Measurements from ENCODE around the gene UBE2Q1.

The UBE2Q1 gene

DNA sequence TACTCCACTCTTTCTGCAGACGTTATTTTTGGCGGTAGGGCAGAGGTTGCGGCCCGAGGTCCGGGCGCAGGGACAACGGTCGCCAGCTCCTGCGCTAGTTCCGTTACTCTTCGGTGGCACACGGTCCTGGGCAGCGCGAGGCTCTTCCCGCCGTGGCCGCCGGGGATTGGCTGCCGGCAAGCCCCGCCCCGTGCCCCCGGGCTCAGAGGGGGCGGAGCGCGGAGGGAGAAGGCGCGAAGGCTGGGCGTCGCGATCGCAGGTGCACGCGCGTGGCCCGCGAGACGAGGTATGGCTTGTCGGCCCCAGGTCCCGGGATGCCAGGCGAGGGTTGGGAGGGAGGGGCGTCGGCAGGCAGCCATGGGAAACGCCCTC lies 55.7 kb downstream of the UBE2Q1 start:
- DNase-seq (ENCODE audit: low read depth) = no peak

DNA sequence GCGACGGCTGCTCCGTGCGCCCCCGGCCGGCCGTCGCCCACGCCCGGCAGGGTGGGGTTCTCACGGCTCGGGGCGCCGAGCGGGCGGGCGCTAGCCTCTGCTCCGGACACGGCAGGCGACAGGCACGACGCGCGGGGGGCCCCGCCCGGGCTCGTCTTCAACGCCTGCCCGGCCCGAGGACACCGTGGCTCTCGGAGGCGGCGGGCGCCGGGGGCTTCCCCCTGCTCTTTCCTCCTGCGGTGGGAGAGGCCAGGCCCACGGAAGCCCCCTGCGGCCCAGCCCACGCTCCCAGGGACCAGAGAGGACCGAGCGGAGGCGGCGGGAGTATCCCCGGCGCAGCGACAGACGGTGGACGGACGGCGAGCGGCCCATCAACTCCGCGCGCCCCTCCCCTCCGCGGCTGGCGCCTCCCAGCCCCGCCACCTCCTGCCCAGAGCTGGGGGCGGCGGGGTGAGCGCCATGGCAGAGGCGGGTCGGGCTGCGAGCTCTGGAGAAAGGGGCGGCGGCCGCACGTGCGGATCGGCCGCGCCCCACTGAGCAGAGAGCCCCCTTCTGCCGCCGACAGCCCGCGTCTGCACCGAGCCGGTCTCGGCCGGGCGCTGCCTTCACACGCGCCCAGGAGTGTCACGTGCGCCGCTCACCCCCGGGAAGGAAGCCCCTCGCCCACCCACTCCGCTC lies 56.3 kb downstream of the UBE2Q1 start, which contains the start of the genes SHE and TDRD10:
SHE (minus strand) TSS at position 347 of the 678 bp plus-strand sequence. CDS start 386 bp downstream, outside the sequence.
TDRD10 (plus strand) TSS at position 154 of the 678 bp plus-strand sequence. CDS start 4,685 bp downstream, outside the sequence.
- DNase-seq (ENCODE audit: low read depth) = no peak

DNA sequence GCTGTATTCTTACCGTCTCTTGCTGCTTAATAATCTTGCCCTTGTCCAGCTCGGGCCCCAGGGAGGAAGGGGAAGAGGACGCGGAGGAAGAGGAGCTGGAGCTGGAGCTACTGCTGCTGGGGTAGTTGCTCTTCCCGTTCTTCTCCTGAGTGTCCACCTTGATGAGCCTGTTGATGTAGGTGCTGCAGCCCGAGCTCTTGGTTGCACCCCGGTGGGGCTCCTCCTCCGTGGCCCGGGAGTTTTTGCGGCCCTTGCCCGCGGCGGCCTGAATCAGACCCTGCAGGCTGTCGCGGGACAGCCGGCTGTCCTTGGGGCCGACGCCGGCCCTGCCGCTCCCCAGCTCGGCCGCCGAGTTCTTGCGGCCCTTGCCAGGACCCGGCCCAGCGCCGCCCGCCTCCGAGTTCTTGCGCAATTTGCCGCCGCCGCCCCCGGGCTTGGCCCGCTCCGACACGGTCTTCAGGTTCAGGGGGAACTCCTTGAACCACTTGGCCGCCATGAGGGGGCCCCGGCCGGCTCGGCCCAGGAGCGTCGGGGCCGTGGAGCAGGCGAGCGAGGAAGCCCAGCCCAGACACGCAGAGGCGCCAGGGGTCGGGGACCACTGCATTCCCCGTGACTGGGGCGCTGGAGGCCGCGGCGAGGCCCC lies 56.9 kb downstream of the UBE2Q1 start:
- DNase-seq (ENCODE audit: low read depth) = no peak

DNA sequence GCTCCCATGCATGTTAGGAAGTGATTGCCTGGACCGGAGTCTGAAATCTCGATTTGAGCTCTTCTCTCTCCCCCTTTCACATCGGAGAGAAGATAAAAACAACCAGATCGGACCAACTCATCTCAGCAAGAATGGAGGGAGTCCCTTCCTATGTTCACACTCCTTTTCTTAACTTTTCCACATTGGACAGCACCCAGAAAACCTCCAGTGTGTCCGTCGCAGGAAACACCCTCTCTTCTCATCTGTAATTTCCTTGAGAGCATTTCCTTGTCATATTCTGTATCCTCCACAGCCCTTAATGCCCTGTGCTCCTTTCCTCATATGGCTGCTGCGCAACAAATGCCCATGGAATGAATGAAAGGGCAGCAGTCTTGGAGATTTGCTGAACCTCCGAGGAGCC lies 57.9 kb downstream of the UBE2Q1 start:
- DNase-seq (ENCODE audit: low read depth) = no peak

DNA sequence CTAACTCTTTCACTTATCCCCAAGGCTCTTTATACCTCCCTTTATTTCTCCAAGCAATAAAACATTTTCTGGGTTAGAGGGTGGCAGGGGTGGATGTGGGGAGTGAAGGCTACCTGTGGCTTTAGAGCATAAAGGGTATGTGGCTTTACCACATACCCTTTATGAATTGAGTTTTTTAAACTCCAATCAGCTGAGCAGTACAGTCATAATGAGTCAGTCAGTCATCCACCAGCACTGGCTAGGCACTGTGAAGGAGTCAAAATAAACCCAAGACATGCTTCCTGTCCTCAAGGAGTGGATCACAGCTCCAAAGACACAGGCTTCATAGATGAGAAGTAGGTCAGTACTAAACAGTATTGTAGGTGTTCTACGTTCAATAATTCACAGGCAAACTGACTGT lies 59.0 kb downstream of the UBE2Q1 start:
- no peak for DNase-seq (ENCODE audit: low read depth)

All from activated T-cell treated with anti-CD3 and anti-CD28 coated beads for 1 hour (primary cell).